ENCODE results near the gene KCNJ11.

DNA sequence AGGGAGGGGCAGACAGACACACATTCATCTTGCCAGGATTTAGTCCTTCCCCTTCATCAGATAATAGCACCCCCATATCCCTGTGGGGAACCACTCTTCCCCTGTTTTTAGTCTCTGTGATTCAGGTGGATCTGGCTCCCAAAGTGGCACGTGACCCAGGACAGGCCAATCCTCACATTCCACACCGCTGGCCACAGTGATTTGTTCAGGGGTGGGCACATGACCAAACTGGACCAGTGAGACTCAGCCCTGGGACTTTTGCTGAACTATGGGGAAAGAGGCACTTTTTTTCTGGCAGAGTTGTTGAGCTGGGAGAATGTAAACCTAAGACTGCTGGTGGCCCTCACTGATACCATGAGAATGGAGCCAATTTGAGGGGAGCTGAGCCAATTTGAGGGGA lies 19.1 kb upstream of the KCNJ11 start:
- TF ChIP-seq, protein P1, sequence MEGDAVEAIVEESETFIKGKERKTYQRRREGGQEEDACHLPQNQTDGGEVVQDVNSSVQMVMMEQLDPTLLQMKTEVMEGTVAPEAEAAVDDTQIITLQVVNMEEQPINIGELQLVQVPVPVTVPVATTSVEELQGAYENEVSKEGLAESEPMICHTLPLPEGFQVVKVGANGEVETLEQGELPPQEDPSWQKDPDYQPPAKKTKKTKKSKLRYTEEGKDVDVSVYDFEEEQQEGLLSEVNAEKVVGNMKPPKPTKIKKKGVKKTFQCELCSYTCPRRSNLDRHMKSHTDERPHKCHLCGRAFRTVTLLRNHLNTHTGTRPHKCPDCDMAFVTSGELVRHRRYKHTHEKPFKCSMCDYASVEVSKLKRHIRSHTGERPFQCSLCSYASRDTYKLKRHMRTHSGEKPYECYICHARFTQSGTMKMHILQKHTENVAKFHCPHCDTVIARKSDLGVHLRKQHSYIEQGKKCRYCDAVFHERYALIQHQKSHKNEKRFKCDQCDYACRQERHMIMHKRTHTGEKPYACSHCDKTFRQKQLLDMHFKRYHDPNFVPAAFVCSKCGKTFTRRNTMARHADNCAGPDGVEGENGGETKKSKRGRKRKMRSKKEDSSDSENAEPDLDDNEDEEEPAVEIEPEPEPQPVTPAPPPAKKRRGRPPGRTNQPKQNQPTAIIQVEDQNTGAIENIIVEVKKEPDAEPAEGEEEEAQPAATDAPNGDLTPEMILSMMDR (IDR thresholded peaks at IDR 0.05), result no peak
- TF ChIP-seq POLR2A (IDR thresholded peaks at IDR 0.05) (no peak), POLR2AphosphoS5 (IDR thresholded peaks at IDR 0.05) (no peak)
